Measurements from ENCODE around the gene NDC80. TPM values are rescaled to one million over a fixed set of nuclear protein-coding genes. Genes with fewer than 3 reads are reported as not detected.

NDC80 gene
- total RNA-seq, 1 donor from 2014 or later: 7.7 TPM

DNA sequence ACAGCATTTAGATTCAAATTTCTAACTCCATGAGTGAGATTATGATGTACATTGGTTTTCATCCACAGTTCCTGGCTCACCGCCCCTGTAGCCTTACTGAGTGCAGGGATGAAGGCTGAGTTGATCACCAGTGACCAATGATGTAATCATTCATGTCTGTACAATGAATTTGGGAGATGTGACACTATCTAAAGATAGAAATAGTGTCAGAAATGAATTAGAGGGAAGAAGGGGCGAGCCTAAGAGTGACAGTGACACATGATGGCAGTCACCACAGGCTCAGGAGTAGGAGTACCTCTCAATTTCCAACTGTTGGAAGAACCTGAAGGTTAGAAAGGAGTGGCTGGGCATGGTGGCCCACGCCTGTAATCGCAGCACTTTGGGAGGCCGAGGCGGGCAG, 3.2 kb upstream of the NDC80 start:
- H3K9me3 Mint-ChIP-seq (ENCODE audit: unreplicated experiment): peaks cover 18% of the 10 kb centered on the region
- no peak for DNase-seq
- H3K4me1 Mint-ChIP-seq (ENCODE audit: low read depth, unreplicated experiment): peaks cover 19% of the 10 kb centered on the region
- H3K27ac Mint-ChIP-seq (ENCODE audit: unreplicated experiment): no peak overlapping the region
- peaks cover 1% of the 10 kb centered on the region for H3K27me3 Mint-ChIP-seq (ENCODE audit: unreplicated experiment)
- H3K4me3 Mint-ChIP-seq (ENCODE audit: unreplicated experiment): no peak overlapping the region
- no peaks in the 10 kb centered on the region for H3K36me3 Mint-ChIP-seq (ENCODE audit: unreplicated experiment)
- TF ChIP-seq, protein P1, sequence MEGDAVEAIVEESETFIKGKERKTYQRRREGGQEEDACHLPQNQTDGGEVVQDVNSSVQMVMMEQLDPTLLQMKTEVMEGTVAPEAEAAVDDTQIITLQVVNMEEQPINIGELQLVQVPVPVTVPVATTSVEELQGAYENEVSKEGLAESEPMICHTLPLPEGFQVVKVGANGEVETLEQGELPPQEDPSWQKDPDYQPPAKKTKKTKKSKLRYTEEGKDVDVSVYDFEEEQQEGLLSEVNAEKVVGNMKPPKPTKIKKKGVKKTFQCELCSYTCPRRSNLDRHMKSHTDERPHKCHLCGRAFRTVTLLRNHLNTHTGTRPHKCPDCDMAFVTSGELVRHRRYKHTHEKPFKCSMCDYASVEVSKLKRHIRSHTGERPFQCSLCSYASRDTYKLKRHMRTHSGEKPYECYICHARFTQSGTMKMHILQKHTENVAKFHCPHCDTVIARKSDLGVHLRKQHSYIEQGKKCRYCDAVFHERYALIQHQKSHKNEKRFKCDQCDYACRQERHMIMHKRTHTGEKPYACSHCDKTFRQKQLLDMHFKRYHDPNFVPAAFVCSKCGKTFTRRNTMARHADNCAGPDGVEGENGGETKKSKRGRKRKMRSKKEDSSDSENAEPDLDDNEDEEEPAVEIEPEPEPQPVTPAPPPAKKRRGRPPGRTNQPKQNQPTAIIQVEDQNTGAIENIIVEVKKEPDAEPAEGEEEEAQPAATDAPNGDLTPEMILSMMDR (IDR thresholded peaks at IDR 0.05; ENCODE audit: partially characterized antibody, unreplicated experiment): no peak

GRCh38 chr18:2568605-2569004, 2.8 kb upstream of the NDC80 start:
- H3K27ac Mint-ChIP-seq (ENCODE audit: unreplicated experiment): no peak overlapping the region
- H3K9me3 Mint-ChIP-seq (ENCODE audit: unreplicated experiment): peaks cover 18% of the 10 kb centered on the region
- no peaks in the 10 kb centered on the region for H3K36me3 Mint-ChIP-seq (ENCODE audit: unreplicated experiment)
- DNase-seq: no peak
- H3K4me1 Mint-ChIP-seq (ENCODE audit: low read depth, unreplicated experiment): peaks cover 19% of the 10 kb centered on the region
- H3K27me3 Mint-ChIP-seq (ENCODE audit: unreplicated experiment): peaks cover 1% of the 10 kb centered on the region
- TF ChIP-seq, protein P1 (IDR thresholded peaks at IDR 0.05; ENCODE audit: partially characterized antibody, unreplicated experiment): no peak
- no peak overlapping the region for H3K4me3 Mint-ChIP-seq (ENCODE audit: unreplicated experiment)

GRCh38 chr18:2569338-2570207, 1.8 kb upstream of the NDC80 start:
- H3K27me3 Mint-ChIP-seq (ENCODE audit: unreplicated experiment): peaks cover 1% of the 10 kb centered on the region
- peaks cover 18% of the 10 kb centered on the region for H3K9me3 Mint-ChIP-seq (ENCODE audit: unreplicated experiment)
- TF ChIP-seq, protein P1 (IDR thresholded peaks at IDR 0.05; ENCODE audit: partially characterized antibody, unreplicated experiment): no peak
- H3K4me1 Mint-ChIP-seq (ENCODE audit: low read depth, unreplicated experiment): peaks cover 19% of the 10 kb centered on the region
- no peak overlapping the region for H3K27ac Mint-ChIP-seq (ENCODE audit: unreplicated experiment)
- no peaks in the 10 kb centered on the region for H3K36me3 Mint-ChIP-seq (ENCODE audit: unreplicated experiment)
- H3K4me3 Mint-ChIP-seq (ENCODE audit: unreplicated experiment): peak overlapping the region; percentile 99
- DNase-seq: no peak

GRCh38 chr18:2570772-2571199, 571 bp upstream of the NDC80 start:
- H3K4me1 Mint-ChIP-seq (ENCODE audit: low read depth, unreplicated experiment): peaks cover 19% of the 10 kb centered on the region
- no peaks in the 10 kb centered on the region for H3K36me3 Mint-ChIP-seq (ENCODE audit: unreplicated experiment)
- peak; percentile 80 for DNase-seq
- H3K27ac Mint-ChIP-seq (ENCODE audit: unreplicated experiment): peak overlapping the region; percentile 96
- H3K27me3 Mint-ChIP-seq (ENCODE audit: unreplicated experiment): peaks cover 1% of the 10 kb centered on the region
- H3K4me3 Mint-ChIP-seq (ENCODE audit: unreplicated experiment): peak overlapping the region; percentile 99
- H3K9me3 Mint-ChIP-seq (ENCODE audit: unreplicated experiment): peaks cover 18% of the 10 kb centered on the region
- TF ChIP-seq, protein P1 (IDR thresholded peaks at IDR 0.05; ENCODE audit: partially characterized antibody, unreplicated experiment): no peak

DNA sequence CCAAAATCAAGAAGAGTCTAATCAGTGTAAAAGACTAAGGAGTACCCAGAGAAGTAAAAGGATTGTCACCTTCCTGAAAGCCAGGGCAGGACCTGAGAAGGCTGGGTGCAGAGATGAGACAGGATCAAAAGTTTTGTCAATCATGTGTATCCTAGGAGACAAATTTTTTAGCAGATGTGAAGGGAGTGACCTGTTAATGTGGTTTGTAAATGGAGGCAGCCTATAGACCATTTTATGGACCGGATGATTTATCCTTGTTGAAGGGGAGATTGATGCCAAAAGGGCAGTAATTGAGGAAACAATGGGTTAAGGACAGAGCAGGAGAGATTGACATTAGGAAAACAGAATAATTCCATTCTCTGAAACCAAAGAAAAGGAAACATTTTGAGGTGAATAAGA, 813 bp downstream of the NDC80 start:
- Mint-ChIP-seq H3K27me3 (ENCODE audit: unreplicated experiment) (peaks cover 1% of the 10 kb centered on the region), H3K4me1 (ENCODE audit: low read depth, unreplicated experiment) (peaks cover 19% of the 10 kb centered on the region), H3K36me3 (ENCODE audit: unreplicated experiment) (no peaks in the 10 kb centered on the region), H3K4me3 (ENCODE audit: unreplicated experiment) (peak overlapping the region; percentile 99), H3K27ac (ENCODE audit: unreplicated experiment) (peak overlapping the region; percentile 30), H3K9me3 (ENCODE audit: unreplicated experiment) (peaks cover 18% of the 10 kb centered on the region)
- TF ChIP-seq, protein P1 (IDR thresholded peaks at IDR 0.05; ENCODE audit: partially characterized antibody, unreplicated experiment): no peak
- DNase-seq: no peak
